ENCODE measurements around the gene SRSF8. TPM values are rescaled to one million over a fixed set of nuclear protein-coding genes. Genes with fewer than 3 reads are reported as not detected.

Gene SRSF8
- total RNA-seq, 2 experiments from 2014 or later: 23.0 to 24.7 TPM

DNA sequence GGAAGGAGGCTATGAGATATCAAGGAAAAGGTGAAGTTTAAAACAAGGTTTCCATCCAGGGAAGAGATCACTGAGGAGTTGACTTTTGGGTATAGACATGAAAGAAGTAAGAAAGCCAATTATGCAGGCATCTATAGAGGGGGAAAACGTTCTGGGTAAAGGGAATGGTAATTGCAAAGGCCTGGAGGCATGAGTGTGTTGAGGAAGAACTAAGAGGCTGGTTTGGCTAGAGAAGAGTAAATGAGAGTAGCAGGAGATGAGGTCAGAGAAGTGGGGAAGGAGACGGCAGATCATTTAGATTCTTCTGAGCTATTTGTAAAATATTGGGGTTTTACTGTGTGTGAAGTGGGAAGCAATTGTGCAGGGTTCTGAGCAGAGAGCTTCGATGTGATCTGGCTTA lies 30.5 kb downstream of the SRSF8 start:
- intact Hi-C loops (cut with micrococcal nuclease): no loop called here
- H3K4me1 Mint-ChIP-seq (ENCODE audit: low read depth): peaks cover 57% of the 10 kb centered on the region
- H3K4me3 Mint-ChIP-seq: no peak overlapping the region
- POLR2A ChIA-PET: interaction anchor here (0.7 kb wide), 1 partner anchor 49 kb away, joined by 3 read pairs; no protein-coding TSS in a partner anchor
- H3K27me3 Mint-ChIP-seq: no peaks in the 10 kb centered on the region
- H3K27ac Mint-ChIP-seq: no peak overlapping the region
- ATAC-seq (no peak), DNase-seq (no peak)
- no peaks in the 10 kb centered on the region for H3K9me3 Mint-ChIP-seq
- CTCF ChIA-PET: interaction anchor here (0.6 to 4.7 kb wide), 3 partner anchors 9 to 28 kb away, joined by 3 to 30 read pairs (median 3); partner anchors contain the start of gene SRSF8
- peaks cover 20% of the 10 kb centered on the region for H3K36me3 Mint-ChIP-seq (ENCODE audit: low read depth)
- TF ChIP-seq, protein P1, sequence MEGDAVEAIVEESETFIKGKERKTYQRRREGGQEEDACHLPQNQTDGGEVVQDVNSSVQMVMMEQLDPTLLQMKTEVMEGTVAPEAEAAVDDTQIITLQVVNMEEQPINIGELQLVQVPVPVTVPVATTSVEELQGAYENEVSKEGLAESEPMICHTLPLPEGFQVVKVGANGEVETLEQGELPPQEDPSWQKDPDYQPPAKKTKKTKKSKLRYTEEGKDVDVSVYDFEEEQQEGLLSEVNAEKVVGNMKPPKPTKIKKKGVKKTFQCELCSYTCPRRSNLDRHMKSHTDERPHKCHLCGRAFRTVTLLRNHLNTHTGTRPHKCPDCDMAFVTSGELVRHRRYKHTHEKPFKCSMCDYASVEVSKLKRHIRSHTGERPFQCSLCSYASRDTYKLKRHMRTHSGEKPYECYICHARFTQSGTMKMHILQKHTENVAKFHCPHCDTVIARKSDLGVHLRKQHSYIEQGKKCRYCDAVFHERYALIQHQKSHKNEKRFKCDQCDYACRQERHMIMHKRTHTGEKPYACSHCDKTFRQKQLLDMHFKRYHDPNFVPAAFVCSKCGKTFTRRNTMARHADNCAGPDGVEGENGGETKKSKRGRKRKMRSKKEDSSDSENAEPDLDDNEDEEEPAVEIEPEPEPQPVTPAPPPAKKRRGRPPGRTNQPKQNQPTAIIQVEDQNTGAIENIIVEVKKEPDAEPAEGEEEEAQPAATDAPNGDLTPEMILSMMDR (IDR thresholded peaks at IDR 0.05): no peak

DNA sequence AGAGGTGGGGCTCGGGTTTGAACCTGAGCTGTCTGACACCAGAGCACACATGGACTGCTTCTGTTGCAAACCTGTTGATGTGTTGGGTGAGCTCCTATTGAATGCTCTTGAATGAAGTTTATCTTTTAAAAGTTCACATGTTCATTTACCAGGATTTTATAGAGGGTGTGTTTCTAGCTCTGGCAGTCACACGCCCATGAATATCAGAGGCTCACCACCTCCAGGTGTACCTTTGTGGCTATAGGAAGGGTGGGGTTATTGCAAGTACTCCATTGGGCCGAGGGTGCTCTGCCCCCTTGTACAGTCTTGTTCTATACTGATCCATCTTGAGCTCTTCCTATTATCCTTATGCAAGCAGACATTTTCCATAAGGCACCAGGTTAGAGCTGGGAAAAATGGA lies 32.1 kb downstream of the SRSF8 start:
- ATAC-seq: no peak
- ChIA-PET POLR2A (interaction anchor here (0.8 to 1.0 kb wide), 2 partner anchors 10 to 32 kb away, joined by 3 read pairs; partner anchors contain the start of gene SRSF8), CTCF (interaction anchor here (2.3 to 4.7 kb wide), 2 partner anchors 30 to 43 kb away, joined by 5 to 30 read pairs; partner anchors contain the start of gene SRSF8)
- H3K4me3 Mint-ChIP-seq: no peak overlapping the region
- no peaks in the 10 kb centered on the region for H3K27me3 Mint-ChIP-seq
- H3K36me3 Mint-ChIP-seq (ENCODE audit: low read depth): peaks cover 20% of the 10 kb centered on the region
- DNase-seq: no peak
- peaks cover 44% of the 10 kb centered on the region for H3K4me1 Mint-ChIP-seq (ENCODE audit: low read depth)
- H3K9me3 Mint-ChIP-seq: no peaks in the 10 kb centered on the region
- intact Hi-C loops (cut with micrococcal nuclease): no loop called here
- TF ChIP-seq, protein P1 (IDR thresholded peaks at IDR 0.05): no peak
- no peak overlapping the region for H3K27ac Mint-ChIP-seq

DNA sequence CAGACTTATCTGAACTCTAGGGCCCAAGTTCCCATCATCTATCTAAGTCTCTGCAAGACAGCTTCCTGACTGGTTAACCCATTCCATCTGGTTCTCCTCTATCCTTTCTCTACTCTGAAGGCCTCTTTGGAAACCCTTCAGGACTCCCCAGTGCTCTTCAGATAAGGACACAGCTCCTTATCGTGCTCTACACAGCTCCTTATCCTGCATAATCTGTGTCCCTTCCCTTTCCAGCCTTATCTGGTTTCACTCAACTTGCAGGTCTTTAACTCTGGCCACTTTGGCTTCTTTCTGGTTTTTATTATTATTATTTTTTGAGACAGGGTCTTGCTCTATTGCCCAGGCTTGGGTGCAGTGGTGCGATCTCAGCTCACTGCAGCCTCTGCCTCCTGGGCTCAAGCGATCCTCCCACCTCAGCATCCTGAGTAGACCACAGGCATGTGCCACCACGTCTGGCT lies 33.5 kb downstream of the SRSF8 start:
- TF ChIP-seq, protein P1 (IDR thresholded peaks at IDR 0.05): no peak
- DNase-seq (no peak), ATAC-seq (no peak)
- H3K36me3 Mint-ChIP-seq (ENCODE audit: low read depth): peaks cover 15% of the 10 kb centered on the region
- peaks cover 33% of the 10 kb centered on the region for H3K4me1 Mint-ChIP-seq (ENCODE audit: low read depth)
- intact Hi-C loops (cut with micrococcal nuclease): no loop called here
- ChIA-PET CTCF (interaction anchor here (1.1 to 4.7 kb wide), 3 partner anchors 31 to 52 kb away, joined by 4 to 30 read pairs (median 5); partner anchors contain the start of gene SRSF8), POLR2A (no interaction called here)
- no peak overlapping the region for H3K27ac Mint-ChIP-seq
- H3K9me3 Mint-ChIP-seq: no peaks in the 10 kb centered on the region
- H3K4me3 Mint-ChIP-seq: no peak overlapping the region
- no peaks in the 10 kb centered on the region for H3K27me3 Mint-ChIP-seq

DNA sequence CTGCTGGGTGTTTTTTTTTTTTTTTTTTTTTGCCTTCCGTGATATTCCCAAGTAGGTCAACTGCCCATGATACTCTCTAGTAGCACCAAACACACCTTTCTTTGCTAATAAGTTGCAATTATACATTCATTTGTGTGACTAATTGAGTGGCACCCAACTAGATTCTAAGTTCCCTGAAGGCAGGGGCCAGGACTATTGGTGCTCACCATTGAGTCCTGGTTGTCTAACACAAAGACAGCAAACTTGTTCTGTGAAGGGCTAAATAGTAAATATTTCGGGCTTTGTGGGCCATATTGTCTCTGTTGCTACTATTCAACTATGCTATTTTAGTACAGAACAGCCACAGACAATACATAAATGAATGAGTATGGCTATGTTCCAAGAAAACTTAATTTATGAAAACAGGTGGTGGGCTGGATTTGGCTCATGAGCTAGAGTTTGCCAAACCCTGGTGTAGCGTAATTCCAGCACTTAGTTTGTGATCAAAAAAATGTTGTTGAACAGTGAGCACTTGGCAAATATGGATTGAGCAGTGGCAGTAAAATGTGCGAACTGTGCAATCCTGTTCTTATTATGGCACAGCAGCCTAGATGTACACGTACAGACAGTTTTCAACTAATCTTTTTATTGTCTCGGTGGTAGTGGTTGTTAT lies 34.3 kb downstream of the SRSF8 start:
- CTCF ChIA-PET: interaction anchor here (1.7 kb wide), 1 partner anchor 33 kb away, joined by 6 read pairs; no protein-coding TSS in a partner anchor
- Mint-ChIP-seq H3K27me3 (no peaks in the 10 kb centered on the region), H3K36me3 (ENCODE audit: low read depth) (peaks cover 15% of the 10 kb centered on the region), H3K4me1 (ENCODE audit: low read depth) (peaks cover 25% of the 10 kb centered on the region), H3K9me3 (no peaks in the 10 kb centered on the region), H3K27ac (no peak overlapping the region), H3K4me3 (no peak overlapping the region)
- DNase-seq: no peak
- POLR2A ChIA-PET: no interaction called here
- ATAC-seq: no peak
- TF ChIP-seq, protein P1 (IDR thresholded peaks at IDR 0.05): no peak
- intact Hi-C loops (cut with micrococcal nuclease): no loop called here

DNA sequence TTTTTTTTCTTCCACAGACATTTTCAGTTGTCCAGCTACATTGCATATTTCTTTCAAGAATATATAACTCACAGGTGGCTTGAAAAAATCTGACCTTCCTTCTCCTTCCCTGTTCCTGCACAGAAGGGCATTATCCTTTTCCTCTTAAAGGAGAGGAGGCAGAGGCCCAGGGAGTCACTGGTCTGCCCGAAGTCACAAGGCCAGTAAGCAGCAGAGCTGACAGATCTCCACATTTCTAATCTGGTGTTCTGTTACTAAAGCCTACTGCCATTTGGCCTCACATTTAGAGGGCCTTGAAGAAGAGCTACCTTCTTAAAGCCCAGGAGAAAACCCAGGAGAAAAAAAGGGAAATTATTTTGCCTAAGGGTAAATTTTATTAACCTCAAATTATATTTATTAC lies 35.2 kb downstream of the SRSF8 start:
- no peaks in the 10 kb centered on the region for H3K9me3 Mint-ChIP-seq
- ATAC-seq (no peak), DNase-seq (no peak)
- POLR2A ChIA-PET: interaction anchor here (0.9 kb wide), 1 partner anchor 34 kb away, joined by 3 read pairs; no protein-coding TSS in a partner anchor
- intact Hi-C loops (cut with micrococcal nuclease): no loop called here
- no peaks in the 10 kb centered on the region for H3K27me3 Mint-ChIP-seq
- TF ChIP-seq, protein P1 (IDR thresholded peaks at IDR 0.05): no peak
- CTCF ChIA-PET: interaction anchor here (1.7 kb wide), 1 partner anchor 34 kb away, joined by 6 read pairs; no protein-coding TSS in a partner anchor
- peaks cover 15% of the 10 kb centered on the region for H3K36me3 Mint-ChIP-seq (ENCODE audit: low read depth)
- peaks cover 23% of the 10 kb centered on the region for H3K4me1 Mint-ChIP-seq (ENCODE audit: low read depth)
- no peak overlapping the region for H3K27ac Mint-ChIP-seq
- H3K4me3 Mint-ChIP-seq: no peak overlapping the region
